Measurements from ENCODE around the gene SARS1.

The SARS1 gene

GRCh38 chr1:109239409-109240068 is 25.8 kb downstream of the SARS1 start:
- H3K9ac ChIP-seq (ENCODE audit: low read depth, low read length): no peak overlapping the region
- H3K27me3 ChIP-seq (ENCODE audit: insufficient read depth, low read length, poor library complexity): no peaks in the 10 kb centered on the region
- no peak overlapping the region for H3K4me2 ChIP-seq (ENCODE audit: insufficient read depth, low read length)
- no peaks in the 10 kb centered on the region for H3K9me3 ChIP-seq (ENCODE audit: insufficient read depth, low read length, severe bottlenecking)
- peak; percentile 48 for DNase-seq
- TF ChIP-seq CTCF (IDR thresholded peaks at IDR 0.05; ENCODE audit: borderline replicate concordance, extremely low read depth, low read length, poor library complexity, severe bottlenecking) (peak; percentile 68), EZH2 (IDR thresholded peaks at IDR 0.05; ENCODE audit: borderline replicate concordance, low read depth, low read length, severe bottlenecking) (no peak)
- peak; percentile 74 for ATAC-seq (ENCODE audit: insufficient read depth, low read depth)
- H3K36me3 ChIP-seq (ENCODE audit: insufficient read depth, low read length): peaks cover 53% of the 10 kb centered on the region
- H3K79me2 ChIP-seq (ENCODE audit: insufficient read depth, low read length): no peaks in the 10 kb centered on the region
- peaks cover 2% of the 10 kb centered on the region; the same call in 1 of the 2 replicates for H4K20me1 ChIP-seq (ENCODE audit: insufficient read depth, low read length)
- no peak overlapping the region for H3K4me3 ChIP-seq (ENCODE audit: low read depth in 1 of 2, low read length in 2 of 2)
- no peaks in the 10 kb centered on the region for H3K4me1 ChIP-seq (ENCODE audit: insufficient read depth, low read length)
- no peak overlapping the region for H2AFZ ChIP-seq (ENCODE audit: low read depth, low read length)
- H3K27ac ChIP-seq (ENCODE audit: low read length): no peak overlapping the region

GRCh38 chr1:109240158-109241152 is 26.7 kb downstream of the SARS1 start:
- ATAC-seq (ENCODE audit: insufficient read depth, low read depth): peak; percentile 47
- TF ChIP-seq CTCF (IDR thresholded peaks at IDR 0.05; ENCODE audit: borderline replicate concordance, extremely low read depth, low read length, poor library complexity, severe bottlenecking) (no peak), EZH2 (IDR thresholded peaks at IDR 0.05; ENCODE audit: borderline replicate concordance, low read depth, low read length, severe bottlenecking) (no peak)
- Histone ChIP-seq H3K27me3 (ENCODE audit: insufficient read depth, low read length, poor library complexity) (no peaks in the 10 kb centered on the region), H3K27ac (ENCODE audit: low read length) (no peak overlapping the region), H3K4me3 (ENCODE audit: low read depth in 1 of 2, low read length in 2 of 2) (no peak overlapping the region), H3K9ac (ENCODE audit: low read depth, low read length) (no peak overlapping the region), H3K79me2 (ENCODE audit: insufficient read depth, low read length) (no peaks in the 10 kb centered on the region), H2AFZ (ENCODE audit: low read depth, low read length) (no peak overlapping the region), H3K4me1 (ENCODE audit: insufficient read depth, low read length) (no peaks in the 10 kb centered on the region), H3K4me2 (ENCODE audit: insufficient read depth, low read length) (no peak overlapping the region), H4K20me1 (ENCODE audit: insufficient read depth, low read length) (peaks cover 2% of the 10 kb centered on the region; the same call in 1 of the 2 replicates), H3K9me3 (ENCODE audit: insufficient read depth, low read length, severe bottlenecking) (no peaks in the 10 kb centered on the region), H3K36me3 (ENCODE audit: insufficient read depth, low read length) (peaks cover 44% of the 10 kb centered on the region)
- DNase-seq: peak; percentile 49

GRCh38 chr1:109241344-109241743 is 27.6 kb downstream of the SARS1 start:
- no peak overlapping the region for H2AFZ ChIP-seq (ENCODE audit: low read depth, low read length)
- no peaks in the 10 kb centered on the region for H3K9me3 ChIP-seq (ENCODE audit: insufficient read depth, low read length, severe bottlenecking)
- DNase-seq: no peak
- no peak overlapping the region for H3K27ac ChIP-seq (ENCODE audit: low read length)
- TF ChIP-seq CTCF (IDR thresholded peaks at IDR 0.05; ENCODE audit: borderline replicate concordance, extremely low read depth, low read length, poor library complexity, severe bottlenecking) (no peak), EZH2 (IDR thresholded peaks at IDR 0.05; ENCODE audit: borderline replicate concordance, low read depth, low read length, severe bottlenecking) (no peak)
- no peaks in the 10 kb centered on the region for H3K4me1 ChIP-seq (ENCODE audit: insufficient read depth, low read length)
- peaks cover 35% of the 10 kb centered on the region for H3K36me3 ChIP-seq (ENCODE audit: insufficient read depth, low read length)
- no peak for ATAC-seq (ENCODE audit: insufficient read depth, low read depth)
- H3K27me3 ChIP-seq (ENCODE audit: insufficient read depth, low read length, poor library complexity): no peaks in the 10 kb centered on the region
- H3K9ac ChIP-seq (ENCODE audit: low read depth, low read length): no peak overlapping the region
- H4K20me1 ChIP-seq (ENCODE audit: insufficient read depth, low read length): peaks cover 2% of the 10 kb centered on the region; the same call in 1 of the 2 replicates
- H3K4me2 ChIP-seq (ENCODE audit: insufficient read depth, low read length): no peak overlapping the region
- no peak overlapping the region for H3K4me3 ChIP-seq (ENCODE audit: low read depth in 1 of 2, low read length in 2 of 2)
- H3K79me2 ChIP-seq (ENCODE audit: insufficient read depth, low read length): no peaks in the 10 kb centered on the region

All from DND-41 (cell line).